Measurements from ENCODE around the gene MATN4. TPM values are rescaled to one million over a fixed set of nuclear protein-coding genes. Genes with fewer than 3 reads are reported as not detected.

Gene MATN4, protein sequence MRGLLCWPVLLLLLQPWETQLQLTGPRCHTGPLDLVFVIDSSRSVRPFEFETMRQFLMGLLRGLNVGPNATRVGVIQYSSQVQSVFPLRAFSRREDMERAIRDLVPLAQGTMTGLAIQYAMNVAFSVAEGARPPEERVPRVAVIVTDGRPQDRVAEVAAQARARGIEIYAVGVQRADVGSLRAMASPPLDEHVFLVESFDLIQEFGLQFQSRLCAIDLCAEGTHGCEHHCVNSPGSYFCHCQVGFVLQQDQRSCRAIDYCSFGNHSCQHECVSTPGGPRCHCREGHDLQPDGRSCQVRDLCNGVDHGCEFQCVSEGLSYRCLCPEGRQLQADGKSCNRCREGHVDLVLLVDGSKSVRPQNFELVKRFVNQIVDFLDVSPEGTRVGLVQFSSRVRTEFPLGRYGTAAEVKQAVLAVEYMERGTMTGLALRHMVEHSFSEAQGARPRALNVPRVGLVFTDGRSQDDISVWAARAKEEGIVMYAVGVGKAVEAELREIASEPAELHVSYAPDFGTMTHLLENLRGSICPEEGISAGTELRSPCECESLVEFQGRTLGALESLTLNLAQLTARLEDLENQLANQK
- under 1 TPM in 2 of 10 donors, not detected in 8; 0.24 to 0.28 TPM for total RNA-seq
- polyA plus RNA-seq, result under 1 TPM in 1 of 2 donors, not detected in 1; 0.06 TPM
- long read RNA-seq, donor 1, result 0 reads
- long read RNA-seq, donor 2, result 0 reads
- long read RNA-seq, donor 3, result 0 reads

DNA sequence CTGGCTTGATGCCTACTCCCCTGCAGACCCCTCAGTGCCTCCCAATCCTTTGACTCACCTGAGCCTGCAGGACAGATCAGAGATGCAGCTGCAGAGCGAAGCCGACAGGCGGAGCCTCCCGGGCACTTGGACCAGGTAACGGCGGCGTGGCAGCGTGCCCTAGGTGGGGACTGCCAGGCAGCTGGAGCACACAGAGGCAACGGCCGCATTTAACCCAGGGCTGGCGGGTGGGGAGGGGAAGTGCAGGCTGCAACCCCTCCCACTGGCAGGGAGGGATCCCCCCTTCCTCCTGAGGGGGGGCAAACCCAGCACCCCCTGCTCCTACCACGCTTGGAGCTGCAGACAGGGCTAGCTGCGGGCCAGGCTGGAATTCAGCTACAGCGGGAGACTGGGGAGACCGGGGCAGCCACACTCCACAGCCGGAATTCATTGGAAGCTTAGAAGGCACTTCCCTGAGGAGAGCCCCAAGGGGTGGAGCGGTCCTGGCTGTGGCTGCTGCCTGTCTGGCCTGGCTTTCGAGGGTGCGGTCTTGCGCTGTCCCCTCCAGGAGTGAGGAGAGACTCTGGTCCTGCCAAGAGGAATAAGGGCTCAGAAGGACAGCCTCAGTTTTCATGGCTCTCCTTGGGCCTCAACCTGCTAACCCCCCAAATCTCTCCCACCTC is at the start of gene MATN4:
TSS of gene MATN4 (minus strand) at position 183 of the 662 bp plus-strand sequence. CDS start 2,717 bp downstream, outside the sequence.
- H3K4me1 ChIP-seq, result peaks cover 0 to 9% (median 4%) of the 10 kb centered on the region in 9 donors
- DNase-seq (peak; percentile 34 to 50), ATAC-seq (peak in 6 of 8 donors; percentile 27 to 61 (median 52))
- intact Hi-C loops (cut with DNase I), result no loop called here
- peaks cover 5 to 89% (median 67%) of the 10 kb centered on the region in 7 donors for H3K27me3 ChIP-seq
- 20 to 22% methylated on average over 19 to 20 of the region's 20 CpGs for WGBS, 2 donors
- peak within 1 kb of the TSS in 1 of 10 donors; percentile 17 for H3K4me3 ChIP-seq
- H3K9me3 ChIP-seq, result no peaks in the 10 kb centered on the region
- H3K27ac ChIP-seq, result no peak within 1 kb of the TSS
- TF ChIP-seq, protein P1, sequence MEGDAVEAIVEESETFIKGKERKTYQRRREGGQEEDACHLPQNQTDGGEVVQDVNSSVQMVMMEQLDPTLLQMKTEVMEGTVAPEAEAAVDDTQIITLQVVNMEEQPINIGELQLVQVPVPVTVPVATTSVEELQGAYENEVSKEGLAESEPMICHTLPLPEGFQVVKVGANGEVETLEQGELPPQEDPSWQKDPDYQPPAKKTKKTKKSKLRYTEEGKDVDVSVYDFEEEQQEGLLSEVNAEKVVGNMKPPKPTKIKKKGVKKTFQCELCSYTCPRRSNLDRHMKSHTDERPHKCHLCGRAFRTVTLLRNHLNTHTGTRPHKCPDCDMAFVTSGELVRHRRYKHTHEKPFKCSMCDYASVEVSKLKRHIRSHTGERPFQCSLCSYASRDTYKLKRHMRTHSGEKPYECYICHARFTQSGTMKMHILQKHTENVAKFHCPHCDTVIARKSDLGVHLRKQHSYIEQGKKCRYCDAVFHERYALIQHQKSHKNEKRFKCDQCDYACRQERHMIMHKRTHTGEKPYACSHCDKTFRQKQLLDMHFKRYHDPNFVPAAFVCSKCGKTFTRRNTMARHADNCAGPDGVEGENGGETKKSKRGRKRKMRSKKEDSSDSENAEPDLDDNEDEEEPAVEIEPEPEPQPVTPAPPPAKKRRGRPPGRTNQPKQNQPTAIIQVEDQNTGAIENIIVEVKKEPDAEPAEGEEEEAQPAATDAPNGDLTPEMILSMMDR (IDR thresholded peaks at IDR 0.05), result peak in 3 of 9 donors; percentile 5 to 20 (median 6)
- no peaks in the 10 kb centered on the region for H3K36me3 ChIP-seq

DNA sequence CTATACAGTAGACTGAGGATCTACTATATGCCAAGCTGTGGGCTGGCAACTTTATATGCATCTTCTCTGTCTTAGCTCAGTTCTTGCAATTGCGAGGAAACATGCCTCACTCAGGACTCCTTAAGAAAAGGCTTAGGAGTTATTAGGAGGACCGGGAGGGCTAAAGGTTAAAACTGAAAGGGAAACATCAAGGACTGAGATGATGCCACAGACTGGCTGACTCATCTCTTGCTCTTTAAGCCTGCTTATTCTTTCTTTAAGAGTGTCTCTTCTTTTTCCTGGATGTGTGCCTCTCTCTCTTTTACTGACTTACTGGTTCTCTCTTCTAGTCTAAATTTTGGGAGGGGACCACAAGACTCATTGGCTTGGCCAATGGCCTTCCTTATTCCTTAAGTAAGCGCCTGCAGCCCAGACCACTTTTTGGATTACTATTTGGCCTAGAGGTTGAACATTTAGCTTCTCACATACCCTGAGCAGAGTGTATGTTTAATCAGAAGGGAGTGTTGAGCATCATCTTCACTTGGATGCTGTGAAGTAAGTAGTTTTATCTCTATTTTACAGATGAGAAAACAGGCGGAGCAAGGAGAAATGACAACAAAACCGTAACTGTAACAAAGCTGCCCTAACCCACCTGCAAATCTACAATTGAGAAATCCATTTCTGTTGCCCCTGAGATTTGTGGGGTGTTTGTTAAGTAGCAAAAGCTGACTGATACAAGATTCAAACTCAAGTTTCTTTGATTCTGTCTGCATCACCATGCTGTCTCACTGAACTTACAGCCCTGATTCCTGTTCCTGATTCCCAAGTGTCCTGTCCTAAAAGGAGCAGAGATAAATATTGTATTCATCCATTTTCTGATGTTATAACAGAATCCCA is 47.3 kb upstream of the MATN4 start:
- intact Hi-C loops (cut with DNase I), result loop anchor here in 3 of 10 donors (1.0 to 5.0 kb wide), 3 partner anchors 22 to 52 kb away; partner anchors contain the start of gene DBNDD2 (in 1 of the 3)
- ATAC-seq, result no peak
- H3K4me1 ChIP-seq, result peaks cover 7 to 56% (median 41%) of the 10 kb centered on the region in 9 donors

DNA sequence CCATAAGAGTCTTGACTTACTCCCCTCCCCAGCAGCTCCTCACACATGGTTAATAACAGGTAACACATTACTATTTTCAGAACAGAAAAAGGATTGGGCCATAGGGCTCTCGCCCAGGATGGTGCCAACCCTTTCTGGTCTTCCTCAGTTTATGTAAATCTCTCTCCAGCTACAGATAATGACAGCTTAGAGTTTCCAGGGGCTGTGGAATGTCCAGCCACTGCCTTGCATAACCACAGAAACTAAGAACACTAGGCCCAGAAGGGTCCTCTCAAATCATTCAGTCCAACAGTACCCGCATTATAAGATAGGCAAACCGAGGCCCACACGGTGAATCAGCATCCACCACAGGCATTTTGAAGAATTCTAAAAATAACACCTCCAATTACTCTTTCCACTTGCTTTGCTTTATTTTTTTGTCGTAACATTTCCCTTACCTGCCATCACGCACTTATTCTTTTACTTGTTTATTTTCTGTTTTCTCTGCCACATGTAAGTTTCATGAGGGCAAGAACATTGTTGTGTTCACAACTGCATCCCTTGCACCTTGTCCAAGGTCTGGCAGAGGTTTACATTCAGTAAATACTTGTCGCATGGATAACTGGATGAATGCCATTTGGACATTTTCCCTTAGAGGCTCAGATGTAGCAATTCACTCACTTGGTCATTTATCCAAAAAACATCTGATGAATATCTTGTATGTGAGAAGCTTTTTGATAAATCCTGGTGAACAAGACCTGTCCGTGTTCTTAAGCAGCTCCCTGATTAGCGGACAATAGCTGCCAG is 46.5 kb upstream of the MATN4 start:
- no peaks in the 10 kb centered on the region for H3K9me3 ChIP-seq
- 51 to 64% methylated on average over 9 of the region's 9 CpGs for WGBS, 2 donors
- no peaks in the 10 kb centered on the region for H3K27me3 ChIP-seq
- H3K4me3 ChIP-seq, result no peak overlapping the region
- H3K36me3 ChIP-seq, result no peaks in the 10 kb centered on the region
- H3K4me1 ChIP-seq, result peaks cover 7 to 50% (median 34%) of the 10 kb centered on the region in 9 donors
- DNase-seq, result no peak
- intact Hi-C loops (cut with DNase I), result loop anchor here in 2 of 10 donors (5.0 kb wide), 2 partner anchors 32 to 53 kb away; partner anchors contain the start of gene DBNDD2 (in 1 of the 2)
- H3K27ac ChIP-seq, result peak overlapping the region in 8 of 10 donors; percentile 45 to 64 (median 52)
- TF ChIP-seq, protein P1 (IDR thresholded peaks at IDR 0.05), result no peak
- ATAC-seq, result no peak

More for the DNA sequence above, 47.3 kb upstream of the MATN4 start:
- no peaks in the 10 kb centered on the region for H3K27me3 ChIP-seq
- WGBS, 2 donors, result 52 to 89% methylated on average over 5 of the region's 5 CpGs
- no peak for DNase-seq
- no peak overlapping the region for H3K4me3 ChIP-seq
- TF ChIP-seq, protein P1 (IDR thresholded peaks at IDR 0.05), result no peak
- no peaks in the 10 kb centered on the region for H3K36me3 ChIP-seq
- H3K9me3 ChIP-seq, result no peaks in the 10 kb centered on the region
- H3K27ac ChIP-seq, result peak overlapping the region in 6 of 10 donors; percentile 48 to 64 (median 52)
